Measurements from ENCODE around the gene SERTAD4. TPM values are rescaled to one million over a fixed set of nuclear protein-coding genes. Genes with fewer than 3 reads are reported as not detected.
"Not testable (repeated sequence)": the region's sequence is repeated elsewhere in the genome, so short reads cannot be mapped to it uniquely, and the experiment has no call there.

Gene SERTAD4
- total RNA-seq, 2 donors from 2014 or later, result 4.2 to 6.5 TPM

GRCh38 chr1:210262897-210263272 lies 30.3 kb downstream of the SERTAD4 start:
- H3K4me3 ChIP-seq, result no peak overlapping the region
- no peak for TF ChIP-seq CTCF (IDR thresholded peaks at IDR 0.05)
- no peaks in the 10 kb centered on the region for H3K36me3 ChIP-seq
- peaks cover 0 to 37% of the 10 kb centered on the region in 2 donors for H3K4me1 ChIP-seq
- H3K27me3 ChIP-seq, result no peaks in the 10 kb centered on the region
- H3K27ac ChIP-seq, result peak overlapping the region; percentile 48 to 70
- DNase-seq (ENCODE audit: low spot score), result peak; percentile 70
- H3K9me3 ChIP-seq, result no peaks in the 10 kb centered on the region

DNA sequence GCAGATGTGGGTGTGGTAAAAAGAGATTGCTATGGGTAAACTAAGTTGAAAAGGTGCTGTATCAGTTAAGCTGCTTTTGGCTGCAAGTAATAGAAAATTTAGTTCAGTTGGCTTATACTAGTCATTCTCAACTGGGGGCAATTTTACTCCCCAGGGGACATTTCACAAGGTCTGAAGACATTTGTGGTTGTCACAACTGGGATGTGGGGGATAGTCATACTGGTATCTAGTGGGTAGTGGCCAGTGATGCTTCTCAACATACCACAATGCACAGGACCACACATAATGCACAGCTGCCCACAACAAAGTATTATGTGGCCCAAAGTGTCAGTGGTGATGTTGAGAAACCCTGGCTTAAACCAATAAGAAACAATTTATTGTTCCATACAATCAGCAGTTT lies 31.4 kb downstream of the SERTAD4 start:
- Histone ChIP-seq H3K27me3 (no peaks in the 10 kb centered on the region), H3K4me1 (peaks cover 0 to 33% of the 10 kb centered on the region in 2 donors), H3K27ac (no peak overlapping the region), H3K36me3 (no peaks in the 10 kb centered on the region), H3K9me3 (no peaks in the 10 kb centered on the region), H3K4me3 (no peak overlapping the region)
- TF ChIP-seq CTCF (IDR thresholded peaks at IDR 0.05), result no peak
- DNase-seq (ENCODE audit: low spot score), result no peak

DNA sequence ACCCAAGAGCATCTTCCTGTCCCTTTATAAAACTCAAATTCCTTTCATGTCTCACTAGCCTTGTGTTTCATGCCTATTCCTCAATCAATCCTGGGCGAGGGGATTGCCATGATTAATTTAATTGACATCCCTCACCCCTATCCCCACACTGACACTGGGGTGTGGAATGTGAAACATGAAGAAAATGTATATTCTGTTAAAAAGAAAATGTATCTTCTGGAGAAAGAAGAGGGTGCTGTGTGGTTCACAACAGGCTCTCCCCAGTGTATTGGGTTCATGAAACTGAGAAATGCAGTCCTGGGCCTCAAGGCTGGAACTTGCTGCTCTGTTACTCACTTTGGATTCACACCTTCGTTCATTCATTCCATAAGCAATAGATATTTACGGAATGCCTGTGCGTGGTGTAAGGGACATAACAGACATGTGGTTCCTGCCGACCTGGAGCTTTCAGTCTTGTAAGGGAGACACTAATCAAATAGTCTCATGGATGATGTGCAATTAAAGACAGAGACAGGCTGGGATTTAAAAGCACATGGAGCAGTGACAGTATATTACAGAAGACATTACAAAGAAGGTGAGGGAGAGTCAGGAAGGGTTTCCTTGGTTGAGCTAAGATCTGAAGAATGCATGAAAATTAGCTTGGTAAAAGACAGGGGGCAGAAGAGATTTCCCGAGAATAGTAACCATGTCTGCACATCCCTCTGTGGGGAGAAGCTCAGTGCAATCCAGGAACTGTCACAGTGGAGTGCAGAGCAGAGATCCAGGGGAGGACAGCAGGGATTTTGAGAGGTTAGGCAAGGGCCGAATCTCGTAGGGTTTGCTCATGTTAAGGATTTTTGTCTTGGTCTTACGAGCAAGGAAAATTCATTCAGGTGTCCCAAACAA lies 32.1 kb downstream of the SERTAD4 start:
- no peak for DNase-seq (ENCODE audit: low spot score)
- TF ChIP-seq CTCF (IDR thresholded peaks at IDR 0.05), result peak in 1 of 2 donors; percentile 49
- H3K9me3 ChIP-seq, result no peaks in the 10 kb centered on the region
- no peaks in the 10 kb centered on the region for H3K36me3 ChIP-seq
- H3K4me3 ChIP-seq, result no peak overlapping the region
- no peaks in the 10 kb centered on the region for H3K27me3 ChIP-seq
- no peak overlapping the region for H3K27ac ChIP-seq
- H3K4me1 ChIP-seq, result peaks cover 0 to 32% of the 10 kb centered on the region in 2 donors

DNA sequence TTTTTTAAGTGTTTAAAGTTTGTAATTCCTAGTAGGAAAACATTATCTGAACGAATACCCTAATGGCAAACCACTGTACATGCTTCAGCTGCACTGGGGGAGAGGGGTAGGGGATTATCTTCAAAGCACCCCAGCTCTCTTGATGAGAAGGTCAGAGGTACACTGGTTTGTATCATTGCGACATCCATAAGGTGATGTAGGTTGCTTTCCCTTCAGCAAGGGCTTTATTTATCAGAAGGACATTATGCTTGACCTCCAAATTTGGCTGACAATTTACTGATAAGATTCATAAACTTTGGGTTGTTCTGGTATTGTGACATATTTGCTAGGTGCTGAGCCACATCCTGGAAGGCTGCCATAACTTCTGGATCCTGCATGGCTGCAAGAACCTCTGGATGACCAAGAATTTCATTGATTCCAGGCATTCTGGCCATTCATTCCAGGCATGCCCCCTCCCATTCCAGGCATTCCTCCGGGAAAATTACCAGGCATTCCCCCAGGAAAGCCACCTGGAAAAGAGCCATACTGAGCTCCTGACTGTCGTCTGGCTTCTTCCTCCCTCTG lies 32.9 kb downstream of the SERTAD4 start:
- not testable (repeated sequence) for H3K27ac ChIP-seq; H3K36me3 ChIP-seq; H3K27me3 ChIP-seq; H3K4me3 ChIP-seq; DNase-seq (ENCODE audit: low spot score); H3K9me3 ChIP-seq
- peaks cover 0 to 26% of the 10 kb centered on the region in 2 donors for H3K4me1 ChIP-seq

DNA sequence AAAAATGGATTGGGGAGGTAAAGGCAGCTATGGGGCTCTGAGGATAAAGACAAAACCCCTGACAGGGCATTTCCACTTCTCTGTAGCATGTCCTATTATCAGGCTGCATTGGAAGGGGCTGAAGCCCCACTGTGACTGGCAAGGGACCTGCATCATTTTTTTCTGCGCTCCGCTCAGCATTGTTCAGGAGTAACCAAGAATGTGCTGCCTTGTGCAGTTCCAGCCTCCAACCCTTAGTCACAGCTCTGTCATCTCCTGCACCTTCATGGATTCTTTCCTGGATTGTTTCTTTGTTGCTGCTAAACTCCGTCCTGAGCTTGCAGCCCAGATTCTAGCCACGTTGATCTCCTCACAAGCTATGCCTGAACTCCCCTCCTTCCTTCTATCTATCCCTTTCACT lies 37.4 kb downstream of the SERTAD4 start:
- Histone ChIP-seq H3K4me3 (no peak overlapping the region), H3K27ac (no peak overlapping the region), H3K9me3 (no peaks in the 10 kb centered on the region), H3K36me3 (no peaks in the 10 kb centered on the region), H3K27me3 (no peaks in the 10 kb centered on the region), H3K4me1 (peaks cover 0 to 8% of the 10 kb centered on the region in 2 donors)
- DNase-seq (ENCODE audit: low spot score), result no peak
- TF ChIP-seq CTCF (IDR thresholded peaks at IDR 0.05), result no peak

DNA sequence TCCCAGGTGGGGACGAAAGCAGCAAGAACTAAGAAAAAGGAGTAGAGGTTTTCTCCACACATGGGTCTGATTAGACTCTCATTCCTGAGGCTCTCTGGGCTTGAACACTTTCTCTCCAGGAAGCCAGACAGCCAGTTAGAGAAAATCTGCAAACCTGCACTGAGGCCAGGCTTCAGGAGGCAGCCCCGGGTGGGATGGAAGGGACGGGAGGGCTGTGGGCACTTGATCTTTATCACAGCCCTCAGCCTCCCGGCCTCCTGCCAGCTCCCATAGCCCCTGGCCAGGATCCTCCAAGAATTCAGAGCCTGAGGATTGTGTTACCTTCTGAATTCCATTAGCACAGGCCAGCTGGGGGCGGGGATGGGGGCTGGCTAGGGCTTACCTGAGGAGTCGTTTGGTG lies 40.1 kb downstream of the SERTAD4 start:
- TF ChIP-seq CTCF (IDR thresholded peaks at IDR 0.05), result no peak
- Histone ChIP-seq H3K27me3 (no peaks in the 10 kb centered on the region), H3K4me1 (no peaks in the 10 kb centered on the region), H3K9me3 (no peaks in the 10 kb centered on the region), H3K27ac (no peak overlapping the region), H3K36me3 (no peaks in the 10 kb centered on the region), H3K4me3 (no peak overlapping the region)
- DNase-seq (ENCODE audit: low spot score), result no peak

Data from right atrium auricular region (tissue), 2 donors.